ENCODE data around the gene GPR61.

GPR61 gene

DNA sequence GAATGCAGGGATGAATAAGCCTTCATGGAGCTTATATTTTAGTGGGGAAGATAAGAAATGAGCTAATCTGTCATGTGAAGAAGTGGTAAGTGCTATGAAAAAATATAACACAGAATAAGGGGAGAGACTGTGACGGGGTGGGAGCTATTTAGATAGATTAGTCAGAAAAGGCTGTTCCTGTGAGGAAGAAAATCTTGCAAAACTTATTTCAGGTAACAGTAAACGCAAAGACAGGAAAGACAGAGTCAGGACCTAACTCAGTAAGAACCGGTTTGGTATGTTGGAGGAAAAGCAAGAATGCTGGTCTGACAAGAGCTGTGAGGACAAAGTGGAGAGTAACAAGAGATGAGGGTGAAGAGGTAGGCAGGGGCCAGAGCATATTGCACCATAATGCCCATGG is 30.7 kb downstream of the GPR61 start:
- no peak for DNase-seq (ENCODE audit: low spot score)

DNA sequence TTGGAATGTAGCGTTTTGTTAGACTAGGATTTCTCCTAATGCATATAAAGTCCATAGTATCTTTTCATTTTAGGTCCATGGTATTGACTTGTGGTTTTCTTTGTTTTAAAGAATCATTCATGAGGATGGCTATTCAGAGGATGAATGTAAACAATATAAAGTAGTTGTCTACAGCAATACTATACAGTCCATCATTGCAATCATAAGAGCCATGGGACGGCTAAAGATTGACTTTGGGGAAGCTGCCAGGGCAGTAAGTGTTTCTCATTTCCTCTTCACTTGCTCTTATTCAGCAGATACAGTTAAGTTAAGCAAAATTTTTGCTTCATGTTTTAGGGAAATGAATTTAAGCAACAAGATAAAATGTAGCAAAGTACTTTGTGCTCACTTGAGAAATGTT is 34.1 kb downstream of the GPR61 start:
- no peak for DNase-seq (ENCODE audit: low spot score)

- no peak for DNase-seq (ENCODE audit: low spot score)
Measured at GRCh38 chr1:109578947-109579443, 39.3 kb downstream of the GPR61 start.

- no peak for DNase-seq (ENCODE audit: low spot score)
Measured at GRCh38 chr1:109579491-109579890, 39.8 kb downstream of the GPR61 start.

GRCh38 chr1:109582021-109582420 is 42.3 kb downstream of the GPR61 start:
- no peak for DNase-seq (ENCODE audit: low spot score)

GRCh38 chr1:109584766-109585165 is 45.1 kb downstream of the GPR61 start:
- DNase-seq (ENCODE audit: low spot score), result no peak

DNA sequence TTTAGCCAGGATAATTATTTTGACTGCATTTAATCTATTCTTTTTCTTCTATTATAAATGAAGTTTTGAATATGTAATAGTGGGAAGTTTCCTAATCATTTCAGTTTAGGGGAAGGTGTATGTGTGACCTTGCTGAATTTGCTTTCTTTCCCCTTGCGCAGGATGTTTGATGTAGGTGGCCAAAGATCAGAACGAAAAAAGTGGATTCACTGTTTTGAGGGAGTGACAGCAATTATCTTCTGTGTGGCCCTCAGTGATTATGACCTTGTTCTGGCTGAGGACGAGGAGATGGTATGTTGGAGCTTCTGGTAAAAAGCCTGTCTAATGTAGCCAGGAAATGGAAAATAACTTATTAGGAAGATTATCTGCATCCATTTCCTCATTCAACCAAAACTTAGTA is 46.4 kb downstream of the GPR61 start:
- no peak for DNase-seq (ENCODE audit: low spot score)

- DNase-seq (ENCODE audit: low spot score), result no peak
Measured at GRCh38 chr1:109589177-109589576, 49.5 kb downstream of the GPR61 start.

- no peak for DNase-seq (ENCODE audit: low spot score)
Measured at GRCh38 chr1:109589679-109590078, 50.0 kb downstream of the GPR61 start.

- no peak for DNase-seq (ENCODE audit: low spot score)
Measured at GRCh38 chr1:109592916-109593315, 53.2 kb downstream of the GPR61 start.

DNA sequence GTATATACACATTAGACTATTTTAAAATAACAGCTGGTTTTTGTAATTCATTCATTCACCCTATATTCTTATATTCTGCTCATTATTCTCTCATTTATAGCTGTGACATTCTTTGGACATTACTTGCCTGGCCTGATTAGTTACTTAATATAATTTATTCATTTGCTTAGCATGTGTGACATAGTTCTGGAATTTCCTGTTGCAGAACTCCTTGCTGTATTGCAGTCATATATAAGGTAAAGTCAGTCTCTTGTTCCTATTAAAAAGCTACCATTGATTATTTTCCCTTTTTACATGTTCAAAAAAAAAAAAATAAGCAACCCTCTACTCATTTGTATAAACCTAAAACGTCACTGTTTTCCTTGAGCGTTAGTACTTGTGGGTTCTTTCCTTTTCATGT is 55.9 kb downstream of the GPR61 start:
- no peak for DNase-seq (ENCODE audit: low spot score)
